GM20000 (cell line): ENCODE measurements around the gene RDH13.

ENCODE experiments used
- DNase-seq: peaks from one replicate; pipeline ENCODE4 v3.0.0; 2012; ENCODE audit warnings: low spot score
- CTCF ChIP-seq: IDR thresholded peaks from 2 replicates; pipeline ENCODE4 v1.5.1; 2012; ENCODE audit warnings: mild to moderate bottlenecking, control low read depth; ENCODE audit errors: extremely low read depth, missing control alignments

RDH13 gene

GRCh38 chr19:55079400-55080038, 16.6 kb upstream of the RDH13 start:
- no peak for DNase-seq
- no peak for TF ChIP-seq CTCF

GRCh38 chr19:55078996-55079395, 16.0 kb upstream of the RDH13 start:
- TF ChIP-seq CTCF = no peak
- DNase-seq = no peak

GRCh38 chr19:55077106-55077505, 14.2 kb upstream of the RDH13 start:
- no peak for DNase-seq

GRCh38 chr19:55076321-55076720, 13.4 kb upstream of the RDH13 start:
- no peak for DNase-seq
- no peak for TF ChIP-seq CTCF

More at GRCh38 chr19:55077106-55077505, 14.2 kb upstream of the RDH13 start:
- TF ChIP-seq CTCF = no peak

- DNase-seq = no peak
These were observed 12.5 kb upstream of the RDH13 start, which contains the start of gene EPS8L1 for GRCh38 chr19:55075371-55075998. EPS8L1 (plus strand) TSS chr19:55075869; CDS start chr19:55076445, 576 bp downstream.

GRCh38 chr19:55071913-55072312, 9.0 kb upstream of the RDH13 start:
- no peak for TF ChIP-seq CTCF

More at GRCh38 chr19:55075371-55075998, 12.5 kb upstream of the RDH13 start, which contains the start of gene EPS8L1:
- TF ChIP-seq CTCF = no peak

GRCh38 chr19:55071129-55071502, 8.2 kb upstream of the RDH13 start:
- TF ChIP-seq CTCF = no peak
- no peak for DNase-seq

More at GRCh38 chr19:55071913-55072312, 9.0 kb upstream of the RDH13 start:
- no peak for DNase-seq
